ENCODE results near the gene POU3F2.

POU3F2 gene

GRCh38 chr6:98846021-98846380, 11.6 kb downstream of the POU3F2 start:
- TF ChIP-seq EZH2phosphoT487 (IDR thresholded peaks at IDR 0.05; ENCODE audit: low read length) (no peak), CTCF (IDR thresholded peaks at IDR 0.05; ENCODE audit: low read length) (no peak), EZH2 (optimal IDR thresholded peaks at IDR 0.05; ENCODE audit: low read depth, low read length) (no peak)
- Histone ChIP-seq H3F3A (ENCODE audit: insufficient read depth, low read length) (no peaks in the 10 kb centered on the region), H3K9me2 (replicated peaks; ENCODE audit: insufficient read depth, low read length) (no peaks in the 10 kb centered on the region), H4K20me1 (ENCODE audit: insufficient read depth, low read length) (no peaks in the 10 kb centered on the region), H3K9me3 (replicated peaks; ENCODE audit: insufficient read depth, low read length) (no peaks in the 10 kb centered on the region), H3K27me3 (replicated peaks; ENCODE audit: insufficient read depth, low read length) (no peaks in the 10 kb centered on the region), H3K4me3 (ENCODE audit: low read length) (no peak overlapping the region), H3K36me3 (replicated peaks; ENCODE audit: insufficient read depth, low read length) (no peaks in the 10 kb centered on the region), H3K9ac (ENCODE audit: low read length) (no peak overlapping the region), H3K4me1 (ENCODE audit: low read length) (no peaks in the 10 kb centered on the region), H3K27ac (ENCODE audit: low read length) (no peak overlapping the region), H3K4me2 (ENCODE audit: low read depth, low read length) (peak overlapping the region; percentile 90; the same call in 1 of the 2 replicates), H3K79me2 (ENCODE audit: low read length) (no peaks in the 10 kb centered on the region), H2AFZ (ENCODE audit: low read length) (no peak overlapping the region)
- DNase-seq: no peak

- no peaks in the 10 kb centered on the region for H3K79me2 ChIP-seq (ENCODE audit: low read length)
- no peak for TF ChIP-seq EZH2 (optimal IDR thresholded peaks at IDR 0.05; ENCODE audit: low read depth, low read length)
- no peak for TF ChIP-seq CTCF (IDR thresholded peaks at IDR 0.05; ENCODE audit: low read length)
- TF ChIP-seq EZH2phosphoT487 (IDR thresholded peaks at IDR 0.05; ENCODE audit: low read length): no peak
- no peak overlapping the region for H3K4me3 ChIP-seq (ENCODE audit: low read length)
- H3K9ac ChIP-seq (ENCODE audit: low read length): no peak overlapping the region
- H3K27ac ChIP-seq (ENCODE audit: low read length): no peak overlapping the region
- no peaks in the 10 kb centered on the region for H3K36me3 ChIP-seq (replicated peaks; ENCODE audit: insufficient read depth, low read length)
- no peak for DNase-seq
- no peaks in the 10 kb centered on the region for H3K9me3 ChIP-seq (replicated peaks; ENCODE audit: insufficient read depth, low read length)
- H2AFZ ChIP-seq (ENCODE audit: low read length): no peak overlapping the region
- H3K4me1 ChIP-seq (ENCODE audit: low read length): no peaks in the 10 kb centered on the region
- H3F3A ChIP-seq (ENCODE audit: insufficient read depth, low read length): no peaks in the 10 kb centered on the region
- H3K9me2 ChIP-seq (replicated peaks; ENCODE audit: insufficient read depth, low read length): no peaks in the 10 kb centered on the region
- no peak overlapping the region for H3K4me2 ChIP-seq (ENCODE audit: low read depth, low read length)
- H4K20me1 ChIP-seq (ENCODE audit: insufficient read depth, low read length): no peaks in the 10 kb centered on the region
- H3K27me3 ChIP-seq (replicated peaks; ENCODE audit: insufficient read depth, low read length): no peaks in the 10 kb centered on the region
Observed at GRCh38 chr6:98847416-98847778, 13.0 kb downstream of the POU3F2 start.

- H3K9ac ChIP-seq (ENCODE audit: low read length): no peak overlapping the region
- no peaks in the 10 kb centered on the region for H3K79me2 ChIP-seq (ENCODE audit: low read length)
- H3F3A ChIP-seq (ENCODE audit: insufficient read depth, low read length): no peaks in the 10 kb centered on the region
- TF ChIP-seq EZH2phosphoT487 (IDR thresholded peaks at IDR 0.05; ENCODE audit: low read length) (no peak), EZH2 (optimal IDR thresholded peaks at IDR 0.05; ENCODE audit: low read depth, low read length) (no peak), CTCF (IDR thresholded peaks at IDR 0.05; ENCODE audit: low read length) (no peak)
- no peaks in the 10 kb centered on the region for H3K9me3 ChIP-seq (replicated peaks; ENCODE audit: insufficient read depth, low read length)
- no peaks in the 10 kb centered on the region for H3K36me3 ChIP-seq (replicated peaks; ENCODE audit: insufficient read depth, low read length)
- no peaks in the 10 kb centered on the region for H3K9me2 ChIP-seq (replicated peaks; ENCODE audit: insufficient read depth, low read length)
- H2AFZ ChIP-seq (ENCODE audit: low read length): no peak overlapping the region
- no peaks in the 10 kb centered on the region for H3K4me1 ChIP-seq (ENCODE audit: low read length)
- H3K4me3 ChIP-seq (ENCODE audit: low read length): no peak overlapping the region
- H3K27ac ChIP-seq (ENCODE audit: low read length): no peak overlapping the region
- H3K4me2 ChIP-seq (ENCODE audit: low read depth, low read length): no peak overlapping the region
- H4K20me1 ChIP-seq (ENCODE audit: insufficient read depth, low read length): no peaks in the 10 kb centered on the region
- DNase-seq: no peak
- no peaks in the 10 kb centered on the region for H3K27me3 ChIP-seq (replicated peaks; ENCODE audit: insufficient read depth, low read length)
Observed at GRCh38 chr6:98847779-98848538, 13.6 kb downstream of the POU3F2 start.

Measured in MM.1S (cell line).